G401 (cell line): ENCODE measurements around the gene LRBA. TPM values are rescaled to one million over a fixed set of nuclear protein-coding genes. Genes with fewer than 3 reads are reported as not detected.
"Not testable (repeated sequence)": the region's sequence is repeated elsewhere in the genome, so short reads cannot be mapped to it uniquely, and the experiment has no call there.

Experiments
- DNase-seq: peaks from one replicate; pipeline ENCODE4 v3.0.0-alpha.2; 2015; ENCODE audit warnings: low spot score
- in situ Hi-C: cut with HindIII; loops from 2 replicates; pipeline ENCODE4 v1.10.0; 2016; ENCODE audit warnings: low sequenced_read_pairs, mixed read lengths
- total RNA-seq: library from RNA; depleted of rRNA; stranded (reverse); fragments of >200 nt; shearing (Covaris generic); gene quantifications from 2 replicates; pipeline ENCODE4 v1.2.3, GENCODE V29; 2014

LRBA gene
- total RNA-seq, 1 experiment from 2014 or later = 71.7 TPM

DNA sequence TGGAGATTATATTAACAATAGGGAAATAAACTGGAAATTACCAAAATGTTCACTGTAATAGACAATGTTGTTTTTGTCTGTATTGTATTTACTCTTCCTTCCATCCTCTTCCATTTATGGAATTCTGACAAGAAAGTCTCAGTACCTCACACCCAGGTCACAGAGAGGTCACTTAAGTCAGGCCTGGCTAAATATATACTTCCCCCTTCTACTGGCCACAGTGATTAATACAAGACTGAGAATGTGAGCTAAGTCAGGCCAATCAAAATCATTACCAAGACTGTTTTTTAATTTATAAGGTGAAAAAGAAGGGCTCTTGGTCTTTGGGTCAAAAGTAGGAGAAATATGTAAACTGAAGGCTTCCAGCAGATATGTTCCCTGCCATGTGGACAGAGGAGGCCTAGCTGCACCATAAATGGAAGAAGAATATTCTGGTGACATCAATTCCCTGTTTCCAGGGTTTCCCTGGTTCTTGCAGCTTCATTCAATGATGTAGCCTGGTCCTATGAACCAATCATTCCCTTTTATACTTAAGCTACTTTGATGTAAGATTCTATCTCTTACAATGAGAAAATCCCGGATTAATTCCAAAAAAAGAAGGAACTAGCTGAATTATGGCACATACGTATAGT is 64.3 kb downstream of the LRBA start:
- DNase-seq = no peak
- in situ Hi-C loops = no loop called here

DNA sequence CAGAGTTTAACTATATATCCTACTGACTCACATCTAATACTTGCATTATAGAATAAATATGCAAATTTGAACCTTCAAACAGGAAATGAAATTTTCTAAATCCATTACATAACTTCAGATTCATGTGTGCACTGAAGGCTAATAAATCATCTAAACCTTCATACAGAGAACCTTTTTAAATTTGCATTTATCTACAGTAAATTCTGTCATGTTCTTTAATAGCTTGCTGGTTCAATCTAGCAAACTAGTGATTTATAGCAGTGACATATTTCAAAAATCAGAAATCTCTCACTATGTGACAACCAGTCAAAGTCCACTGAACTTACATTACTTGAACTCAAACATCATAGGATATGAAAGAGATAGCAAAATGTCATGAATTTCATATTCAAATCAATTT is 65.1 kb downstream of the LRBA start:
- in situ Hi-C loops = no loop called here
- no peak for DNase-seq

DNA sequence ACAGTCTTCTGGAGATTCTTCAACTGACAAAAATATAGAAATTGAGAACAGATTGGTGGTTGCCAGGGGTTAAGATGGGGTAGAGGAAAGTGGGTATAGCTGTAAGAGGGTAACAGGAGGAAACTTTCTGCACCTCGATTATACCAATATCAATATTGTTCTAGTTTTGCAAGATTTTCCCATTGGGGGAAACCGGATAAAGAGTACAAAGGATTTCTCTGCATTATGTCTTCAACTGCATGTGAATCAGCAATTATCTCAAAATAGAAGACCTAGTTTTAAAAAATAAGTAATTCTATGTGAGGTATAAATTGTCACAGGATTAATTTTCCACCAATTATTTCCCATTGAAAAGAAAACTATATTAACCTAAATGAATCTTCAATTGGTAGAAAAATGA is 65.7 kb downstream of the LRBA start:
- DNase-seq = no peak
- in situ Hi-C loops = no loop called here

GRCh38 chr4:150948710-150949109 is 66.4 kb downstream of the LRBA start:
- in situ Hi-C loops = no loop called here
- DNase-seq = no peak

- no peak for DNase-seq
- in situ Hi-C loops = no loop called here
Measured at GRCh38 chr4:150948074-150948473, 67.0 kb downstream of the LRBA start.

GRCh38 chr4:150944660-150945059 is 70.4 kb downstream of the LRBA start:
- DNase-seq = no peak
- in situ Hi-C loops = no loop called here

- in situ Hi-C loops = no loop called here
- DNase-seq = no peak
Measured at GRCh38 chr4:150943818-150944217, 71.3 kb downstream of the LRBA start.

DNA sequence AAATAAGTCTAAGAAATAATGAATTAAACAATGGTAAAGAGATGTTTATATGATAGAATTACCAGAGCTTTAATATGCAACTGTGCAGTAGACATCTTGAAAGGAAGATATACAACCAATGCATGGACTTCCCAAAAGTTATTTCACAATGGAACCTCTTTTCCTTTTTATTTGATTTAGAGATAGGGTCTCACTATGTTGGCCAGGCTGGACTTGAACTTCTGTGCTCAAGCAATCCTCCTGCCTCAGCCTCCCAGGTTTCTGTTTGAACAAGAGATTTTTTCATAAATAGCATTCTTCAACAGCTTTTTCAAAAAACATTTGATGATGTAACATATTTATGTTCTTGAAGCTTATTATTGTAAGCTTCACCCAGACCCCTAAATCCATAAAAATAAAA is 72.0 kb downstream of the LRBA start:
- in situ Hi-C loops = no loop called here
- DNase-seq = no peak

DNA sequence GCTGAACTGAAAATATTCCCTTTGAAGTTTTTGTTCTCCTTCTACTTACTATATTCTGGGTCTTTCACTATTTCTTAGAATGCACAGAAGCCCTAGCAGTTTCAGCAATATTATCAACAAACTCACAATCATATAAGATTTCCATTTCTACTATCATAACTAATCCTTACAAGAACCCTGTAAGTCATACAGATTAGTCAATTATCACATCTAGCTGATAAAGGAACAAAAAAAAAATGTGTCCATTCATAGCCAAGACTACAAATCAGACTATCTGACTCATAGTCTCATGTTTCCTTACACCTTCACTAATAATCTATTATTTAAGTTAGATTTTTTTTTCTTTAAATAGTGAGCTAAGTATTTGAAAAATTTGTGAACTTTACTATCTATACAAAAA is 72.5 kb downstream of the LRBA start:
- in situ Hi-C loops = no loop called here

GRCh38 chr4:150940123-150940522 is 75.0 kb downstream of the LRBA start:
- in situ Hi-C loops = no loop called here
- DNase-seq = no peak

More for the DNA sequence above, 72.5 kb downstream of the LRBA start:
- DNase-seq = no peak

- in situ Hi-C loops = no loop called here
- no peak for DNase-seq
Measured at GRCh38 chr4:150939530-150939929, 75.6 kb downstream of the LRBA start.

DNA sequence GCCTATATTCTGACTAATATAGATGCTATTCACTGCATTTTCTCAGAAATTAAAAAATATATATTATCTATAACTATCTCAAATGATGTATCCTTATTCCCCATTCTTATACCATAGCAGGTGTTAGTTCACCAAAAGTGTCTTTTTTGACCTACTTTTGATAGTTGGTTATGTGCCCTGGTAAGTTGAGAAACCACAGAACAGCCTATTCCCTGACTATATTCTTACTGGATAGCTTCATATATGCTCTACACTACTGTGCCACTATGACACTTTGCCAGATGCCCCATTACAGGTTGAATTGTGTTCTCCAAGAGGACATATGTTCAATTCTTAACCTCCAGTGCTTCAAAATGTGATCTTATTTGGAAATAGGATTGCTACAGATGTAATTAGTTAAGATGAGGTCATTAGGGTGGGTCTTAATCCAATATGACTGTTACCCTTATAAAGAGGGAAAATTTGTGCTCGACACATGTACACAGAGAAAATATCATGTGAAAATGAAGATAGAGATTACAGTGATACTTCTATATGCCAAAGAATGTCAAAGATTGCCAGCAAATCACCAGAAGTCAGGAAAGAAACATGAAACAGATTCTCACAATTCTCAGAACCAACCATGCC is 76.1 kb downstream of the LRBA start:
- in situ Hi-C loops = no loop called here
- no peak for DNase-seq

DNA sequence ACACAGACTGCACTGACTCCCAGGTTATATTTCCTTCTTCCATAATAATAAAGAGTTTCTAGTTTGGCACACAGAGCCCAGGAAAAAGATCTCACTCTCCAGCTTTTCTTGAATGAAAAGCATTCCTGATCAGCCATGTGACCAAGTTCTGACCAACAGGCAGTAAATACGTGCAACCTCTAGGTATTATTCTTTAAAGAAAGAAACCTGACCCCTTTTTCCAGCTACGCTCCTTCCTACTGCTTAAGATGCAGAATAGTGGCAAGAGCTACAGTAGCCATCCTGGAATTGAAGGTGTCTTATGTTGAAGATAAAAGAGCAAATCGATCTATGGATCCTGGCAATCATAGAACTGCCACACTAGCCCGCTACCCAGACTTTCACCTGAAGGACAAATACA is 76.7 kb downstream of the LRBA start:
- in situ Hi-C loops = no loop called here
- DNase-seq = no peak

DNA sequence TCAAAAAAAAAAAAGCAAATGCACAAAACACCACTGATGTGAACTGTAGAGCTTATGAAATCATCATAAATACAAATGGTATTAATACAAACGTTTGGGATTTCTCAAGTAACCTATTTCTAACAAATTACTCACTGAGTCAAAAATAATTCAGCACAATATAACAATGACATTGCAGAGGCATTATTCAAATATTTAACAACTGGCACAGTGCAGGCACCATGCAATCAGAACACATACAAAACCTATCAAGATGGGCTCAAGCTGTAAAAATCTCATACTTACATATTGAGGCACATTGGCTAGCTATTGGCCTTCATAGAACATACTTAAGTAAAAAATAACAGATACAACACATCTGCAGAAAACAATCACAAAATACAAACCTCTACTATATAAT is 81.1 kb downstream of the LRBA start:
- no peak for DNase-seq

DNA sequence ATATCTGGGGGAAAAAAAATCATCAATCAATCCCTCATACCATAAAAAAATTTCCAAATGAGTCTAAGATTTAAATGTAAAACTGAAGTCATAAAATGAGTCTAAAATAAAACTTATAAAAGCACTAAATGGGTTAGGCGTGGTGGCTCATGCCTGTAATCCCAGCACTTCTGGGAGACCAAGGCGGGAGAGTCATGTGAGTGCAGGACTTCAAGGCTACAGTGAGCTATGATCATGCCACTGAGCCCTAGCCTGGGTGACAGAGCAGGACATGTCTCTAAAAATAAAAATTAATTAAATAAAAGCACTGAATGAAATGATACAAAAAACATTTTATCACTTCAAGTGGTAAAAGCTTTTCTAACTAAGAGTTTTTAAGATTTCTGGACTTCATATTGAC is 83.3 kb downstream of the LRBA start:
- in situ Hi-C loops = no loop called here
- DNase-seq = no peak

More for the DNA sequence above, 81.1 kb downstream of the LRBA start:
- in situ Hi-C loops = no loop called here

DNA sequence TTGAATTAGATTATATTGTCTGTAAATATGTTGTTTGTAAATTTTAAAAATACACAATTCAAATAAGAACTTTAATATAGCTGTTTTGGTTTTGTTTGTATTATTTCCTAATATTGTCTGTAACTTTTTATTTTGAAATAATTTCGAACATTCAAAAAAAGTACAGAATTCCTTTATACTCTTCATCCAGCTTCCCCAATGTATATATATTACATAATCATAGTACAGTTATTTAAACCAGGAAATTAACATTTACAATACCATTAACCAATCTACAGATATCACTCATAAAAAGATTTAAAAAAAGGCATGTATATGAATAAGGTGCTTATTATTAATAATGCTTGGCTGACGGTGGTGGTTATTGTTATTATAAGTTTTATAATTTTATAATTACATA is 84.1 kb downstream of the LRBA start:
- no peak for DNase-seq
- in situ Hi-C loops = no loop called here

DNA sequence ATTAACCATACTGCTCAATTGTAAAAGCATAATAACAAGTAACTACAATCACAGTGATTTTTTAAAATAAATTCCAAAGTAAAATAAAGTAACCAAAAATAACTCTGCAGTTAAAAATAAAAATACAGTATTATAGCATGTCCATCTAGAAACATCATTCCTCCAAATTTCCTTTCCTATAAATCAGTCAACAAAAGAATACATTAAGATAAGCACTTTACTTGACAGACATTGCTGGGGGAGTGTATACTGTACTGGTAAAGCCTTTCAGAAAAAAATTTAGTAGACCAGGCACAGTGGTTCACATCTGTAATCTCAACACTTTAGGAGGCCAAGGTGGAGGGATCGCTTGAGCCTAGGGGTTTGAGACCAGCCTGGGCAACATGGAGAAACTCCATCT is 91.1 kb downstream of the LRBA start:
- no peak for DNase-seq
- in situ Hi-C loops = no loop called here

- in situ Hi-C loops, DNase-seq: not testable (repeated sequence)
Measured at GRCh38 chr4:150921486-150921885, 93.6 kb downstream of the LRBA start.

GRCh38 chr4:150918562-150918961 is 96.5 kb downstream of the LRBA start:
- DNase-seq, in situ Hi-C loops: not testable (repeated sequence)

- in situ Hi-C loops = no loop called here
- DNase-seq = no peak
Measured at GRCh38 chr4:150911326-150911725, 103.8 kb downstream of the LRBA start.

DNA sequence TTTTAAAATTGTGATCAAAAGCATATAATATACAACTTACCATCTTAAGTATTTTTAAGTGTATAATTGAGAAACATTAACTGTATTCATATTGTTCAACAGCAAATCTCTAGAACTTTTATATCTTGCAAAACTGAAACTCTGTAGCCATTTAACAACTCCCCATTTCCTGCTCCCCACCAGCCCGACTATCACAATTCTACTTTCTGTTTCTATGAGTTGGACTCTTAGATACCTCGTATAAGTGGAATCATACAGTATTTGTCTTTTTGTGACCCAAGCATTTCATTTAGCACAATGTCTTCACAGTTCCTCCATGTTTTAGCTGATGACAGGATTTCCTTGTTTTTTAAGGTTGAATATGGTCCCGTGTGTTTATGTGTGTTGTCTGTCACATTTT is 106.0 kb downstream of the LRBA start:
- in situ Hi-C loops = no loop called here
- DNase-seq = no peak
